ENCODE measurements around the gene NAV2. TPM values are rescaled to one million over a fixed set of nuclear protein-coding genes. Genes with fewer than 3 reads are reported as not detected.
A peak's percentile ranks its signal among the peaks of the same experiment; 100 is the strongest.

NAV2 gene
- polyA plus RNA-seq, 2 donors: 4.3 to 9.7 TPM

DNA sequence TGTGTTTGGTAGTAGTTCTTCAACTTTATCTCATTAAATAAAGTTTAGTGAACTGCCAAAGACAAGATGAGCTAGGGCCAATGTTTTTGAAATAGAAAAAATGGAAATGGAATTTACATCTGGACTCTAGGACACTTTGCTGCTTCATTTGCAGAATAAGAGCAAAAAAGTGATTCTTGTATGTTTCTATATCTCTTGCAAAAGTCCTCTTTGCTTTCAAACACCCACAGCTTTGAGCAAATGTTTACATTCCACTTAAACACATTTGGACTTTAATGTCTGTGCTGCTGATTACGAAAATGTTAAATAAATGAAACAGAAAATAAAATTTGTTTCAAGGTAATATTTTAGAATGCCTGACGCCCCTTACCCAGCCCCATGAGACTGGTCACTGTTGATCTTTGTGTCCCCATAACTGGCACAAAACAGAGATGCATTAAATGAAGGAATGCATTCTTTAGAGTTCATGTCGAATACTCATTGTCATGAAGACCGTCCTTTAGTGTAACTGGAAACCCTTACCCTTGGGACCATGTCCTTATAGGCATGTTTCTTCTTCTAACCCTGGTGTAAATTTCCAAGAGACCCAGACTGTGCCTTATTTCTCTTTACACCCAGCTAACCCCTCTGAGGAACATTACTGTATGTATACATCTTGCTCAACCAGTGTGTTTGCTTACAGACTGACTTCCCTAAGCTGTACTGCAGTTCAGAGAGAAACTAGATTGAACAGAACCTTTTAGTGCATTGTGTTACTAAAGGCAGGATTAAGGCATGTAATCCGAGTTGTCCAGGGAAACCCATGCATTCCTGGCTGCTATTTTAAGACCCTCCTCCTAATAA is 199.7 kb downstream of the NAV2 start:
- peaks cover 0 to 1% of the 10 kb centered on the region in 2 donors for H3K9me3 ChIP-seq (ENCODE audit: control insufficient read depth in 2 of 2, insufficient read depth in 1 of 2, low read depth in 1 of 2, low read length in 1 of 2)
- H3K27me3 ChIP-seq (ENCODE audit: control insufficient read depth in 1 of 2, insufficient read depth in 2 of 2, low read length in 2 of 2): no peaks in the 10 kb centered on the region
- no peak overlapping the region for H3K27ac ChIP-seq (ENCODE audit: low read depth in 2 of 2, low read length in 1 of 2)
- no peaks in the 10 kb centered on the region for H3K36me3 ChIP-seq (ENCODE audit: control insufficient read depth in 2 of 2, insufficient read depth in 2 of 2, low read length in 1 of 2)
- 62 to 66% methylated on average over 5 of the region's 5 CpGs for WGBS, 2 donors
- H3K4me3 ChIP-seq (ENCODE audit: low read depth in 1 of 2, low read length in 2 of 2): no peak overlapping the region
- no peaks in the 10 kb centered on the region for H3K4me1 ChIP-seq (ENCODE audit: control insufficient read depth in 2 of 2, insufficient read depth in 2 of 2, low read length in 1 of 2)

DNA sequence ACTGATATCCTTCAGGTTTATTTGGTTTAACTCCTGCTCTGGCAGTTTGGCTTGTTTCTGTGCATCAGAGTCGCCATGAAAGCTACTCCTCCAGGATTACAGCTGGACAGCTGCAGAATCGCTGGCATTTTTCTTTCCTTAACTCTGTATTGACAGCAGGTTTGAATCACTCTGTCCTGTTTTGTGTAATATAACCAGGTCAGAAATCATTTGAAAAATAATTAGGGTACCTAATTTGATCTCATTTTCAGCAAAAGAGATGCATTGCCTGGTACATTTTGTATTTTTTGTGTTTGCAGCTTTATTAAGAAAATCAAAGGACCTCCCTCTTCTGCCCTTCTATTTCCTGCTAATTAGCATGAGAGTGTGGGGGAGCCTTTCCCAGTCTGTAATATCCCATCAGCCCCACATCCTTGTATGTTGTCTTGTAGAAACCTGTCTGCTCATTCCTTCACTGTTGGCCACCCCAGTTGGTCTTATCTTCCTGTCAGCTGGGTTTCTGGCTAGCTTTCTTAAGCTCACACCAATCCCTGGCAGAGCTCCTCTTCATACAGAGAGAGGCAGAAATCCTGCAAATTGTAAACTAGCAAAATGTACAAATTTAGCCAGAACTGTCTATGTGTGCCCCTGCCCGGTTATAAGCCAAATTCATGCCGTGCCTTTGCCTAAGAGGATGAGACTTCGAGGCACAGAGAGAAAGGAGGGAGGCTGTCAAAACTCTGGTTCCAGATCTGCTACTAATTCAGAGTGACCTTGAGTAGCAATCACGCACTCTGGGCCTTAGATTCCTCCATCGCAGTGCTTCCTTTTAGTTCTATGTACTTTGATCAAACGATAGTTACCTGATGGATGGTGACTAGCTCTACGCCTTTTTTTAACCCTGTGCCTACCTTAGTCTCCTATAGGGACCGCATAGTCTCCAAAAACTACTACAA is 200.6 kb downstream of the NAV2 start:
- 58 to 64% methylated on average over 10 of the region's 10 CpGs for WGBS, 2 donors
- Histone ChIP-seq H3K27ac (ENCODE audit: low read depth in 2 of 2, low read length in 1 of 2) (no peak overlapping the region), H3K4me1 (ENCODE audit: control insufficient read depth in 2 of 2, insufficient read depth in 2 of 2, low read length in 1 of 2) (no peaks in the 10 kb centered on the region)

DNA sequence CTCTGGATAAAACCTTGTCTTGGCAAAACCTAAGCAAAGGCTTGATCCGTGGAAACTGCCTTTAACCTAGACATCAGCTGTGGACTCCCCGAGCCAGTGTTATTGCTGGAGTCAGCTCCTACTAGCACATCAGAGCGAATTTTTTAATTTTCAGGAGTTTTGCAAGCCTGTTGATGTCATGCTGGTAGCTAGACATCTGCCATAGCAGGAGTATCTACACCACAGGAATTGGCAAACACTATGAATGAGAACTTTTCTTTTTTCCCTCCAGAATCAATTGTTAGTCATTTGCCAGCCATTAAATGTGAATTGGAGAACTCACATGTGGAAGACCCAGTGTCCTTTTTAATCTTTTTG is 201.2 kb downstream of the NAV2 start:
- no peaks in the 10 kb centered on the region for H3K27me3 ChIP-seq (ENCODE audit: control insufficient read depth in 1 of 2, insufficient read depth in 2 of 2, low read length in 2 of 2)
- H3K27ac ChIP-seq (ENCODE audit: low read depth in 2 of 2, low read length in 1 of 2): no peak overlapping the region
- WGBS, 2 donors: 86 to 87% methylated on average over 3 of the region's 3 CpGs
- H3K4me1 ChIP-seq (ENCODE audit: control insufficient read depth in 2 of 2, insufficient read depth in 2 of 2, low read length in 1 of 2): no peaks in the 10 kb centered on the region
- peaks cover 0 to 1% of the 10 kb centered on the region in 2 donors for H3K9me3 ChIP-seq (ENCODE audit: control insufficient read depth in 2 of 2, insufficient read depth in 1 of 2, low read depth in 1 of 2, low read length in 1 of 2)
- H3K4me3 ChIP-seq (ENCODE audit: low read depth in 1 of 2, low read length in 2 of 2): no peak overlapping the region
- no peaks in the 10 kb centered on the region for H3K36me3 ChIP-seq (ENCODE audit: control insufficient read depth in 2 of 2, insufficient read depth in 2 of 2, low read length in 1 of 2)

More for the DNA sequence above, 200.6 kb downstream of the NAV2 start:
- Histone ChIP-seq H3K9me3 (ENCODE audit: control insufficient read depth in 2 of 2, insufficient read depth in 1 of 2, low read depth in 1 of 2, low read length in 1 of 2) (peaks cover 0 to 1% of the 10 kb centered on the region in 2 donors), H3K27me3 (ENCODE audit: control insufficient read depth in 1 of 2, insufficient read depth in 2 of 2, low read length in 2 of 2) (no peaks in the 10 kb centered on the region), H3K36me3 (ENCODE audit: control insufficient read depth in 2 of 2, insufficient read depth in 2 of 2, low read length in 1 of 2) (no peaks in the 10 kb centered on the region), H3K4me3 (ENCODE audit: low read depth in 1 of 2, low read length in 2 of 2) (no peak overlapping the region)

DNA sequence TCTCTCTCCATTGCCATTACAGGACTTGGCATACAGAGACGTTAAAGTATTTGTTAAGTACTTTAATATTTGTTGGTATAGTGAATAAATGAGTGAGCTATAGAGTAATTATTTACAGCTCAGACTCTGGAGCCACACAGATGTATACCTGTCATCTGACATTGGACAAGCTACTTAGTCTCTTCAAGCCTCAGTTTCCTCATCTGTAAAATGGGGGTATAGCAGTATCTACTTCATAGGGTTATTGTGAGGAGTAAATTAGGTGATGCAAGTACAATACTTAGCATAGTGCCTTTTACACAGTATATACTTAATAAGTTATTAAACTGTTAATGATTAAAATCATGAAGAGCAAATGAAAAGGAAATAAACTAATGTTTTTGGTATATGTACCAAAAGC is 203.2 kb downstream of the NAV2 start:
- no peak overlapping the region for H3K27ac ChIP-seq (ENCODE audit: low read depth in 2 of 2, low read length in 1 of 2)
- H3K27me3 ChIP-seq (ENCODE audit: control insufficient read depth in 1 of 2, insufficient read depth in 2 of 2, low read length in 2 of 2): no peaks in the 10 kb centered on the region
- 87 to 91% methylated on average over 1 of the region's 1 CpG for WGBS, 2 donors
- peaks cover 0 to 2% of the 10 kb centered on the region in 2 donors for H3K4me1 ChIP-seq (ENCODE audit: control insufficient read depth in 2 of 2, insufficient read depth in 2 of 2, low read length in 1 of 2)
- no peak overlapping the region for H3K4me3 ChIP-seq (ENCODE audit: low read depth in 1 of 2, low read length in 2 of 2)
- peaks cover 0 to 1% of the 10 kb centered on the region in 2 donors for H3K9me3 ChIP-seq (ENCODE audit: control insufficient read depth in 2 of 2, insufficient read depth in 1 of 2, low read depth in 1 of 2, low read length in 1 of 2)
- no peaks in the 10 kb centered on the region for H3K36me3 ChIP-seq (ENCODE audit: control insufficient read depth in 2 of 2, insufficient read depth in 2 of 2, low read length in 1 of 2)

DNA sequence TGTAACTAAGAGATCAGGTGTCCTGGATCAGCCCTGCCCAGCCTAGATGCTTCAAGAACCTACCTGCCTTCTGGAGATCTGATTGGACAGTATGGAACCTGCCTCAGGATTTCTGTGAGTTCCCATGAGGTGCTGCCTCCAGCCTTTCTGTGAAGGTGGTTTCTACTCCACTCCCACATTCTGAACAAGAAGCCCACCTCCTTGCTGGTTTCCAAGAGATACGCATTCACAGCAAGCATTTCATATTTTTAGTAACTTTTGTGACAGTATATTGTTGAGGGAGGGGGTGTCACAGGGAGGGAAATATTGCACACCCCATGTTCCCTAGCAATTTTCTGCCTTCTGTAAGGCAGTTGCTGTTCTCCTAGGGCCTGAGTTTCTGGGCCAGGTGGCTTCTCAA is 204.4 kb downstream of the NAV2 start:
- peaks cover 0 to 1% of the 10 kb centered on the region in 2 donors for H3K9me3 ChIP-seq (ENCODE audit: control insufficient read depth in 2 of 2, insufficient read depth in 1 of 2, low read depth in 1 of 2, low read length in 1 of 2)
- no peak overlapping the region for H3K27ac ChIP-seq (ENCODE audit: low read depth in 2 of 2, low read length in 1 of 2)
- H3K4me3 ChIP-seq (ENCODE audit: low read depth in 1 of 2, low read length in 2 of 2): no peak overlapping the region
- peaks cover 0 to 2% of the 10 kb centered on the region in 2 donors for H3K4me1 ChIP-seq (ENCODE audit: control insufficient read depth in 2 of 2, insufficient read depth in 2 of 2, low read length in 1 of 2)
- no peaks in the 10 kb centered on the region for H3K36me3 ChIP-seq (ENCODE audit: control insufficient read depth in 2 of 2, insufficient read depth in 2 of 2, low read length in 1 of 2)
- 91 to 99% methylated on average over 1 of the region's 1 CpG for WGBS, 2 donors
- no peaks in the 10 kb centered on the region for H3K27me3 ChIP-seq (ENCODE audit: control insufficient read depth in 1 of 2, insufficient read depth in 2 of 2, low read length in 2 of 2)

DNA sequence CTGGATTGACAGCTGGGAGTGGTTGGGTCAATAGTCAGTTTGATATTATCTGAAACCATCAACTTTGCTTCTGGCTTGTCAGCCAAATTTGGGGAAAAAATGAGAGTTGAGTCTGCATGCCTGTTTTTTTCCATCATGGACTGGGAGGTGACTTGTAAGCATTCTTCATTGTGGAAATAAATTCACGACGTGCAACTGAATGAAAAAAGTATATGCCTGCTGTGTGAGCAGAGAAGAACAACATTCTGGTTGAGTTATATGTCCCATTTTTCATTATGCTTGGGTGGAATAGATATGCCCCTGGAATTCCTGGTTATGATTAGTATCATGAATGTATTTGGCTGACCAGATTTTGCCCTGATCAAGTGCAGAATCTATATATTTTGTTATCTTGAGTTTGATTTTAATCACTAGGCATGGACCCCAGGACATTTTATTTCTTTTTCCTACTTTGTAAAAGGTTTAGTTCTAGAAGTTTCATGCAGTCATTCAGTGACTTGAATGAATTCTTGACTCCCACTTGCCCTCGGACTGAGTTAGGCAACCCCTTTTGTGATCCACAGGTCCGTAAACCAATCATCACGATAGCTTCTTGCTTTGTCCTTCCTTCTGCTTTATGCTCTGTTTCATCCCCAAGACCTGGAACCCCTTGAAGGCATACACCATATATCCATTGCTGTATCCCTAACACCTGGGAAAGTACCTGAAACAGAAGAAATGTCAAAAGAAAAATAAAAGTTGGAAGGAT is 205.8 kb downstream of the NAV2 start:
- H3K27ac ChIP-seq (ENCODE audit: low read depth in 2 of 2, low read length in 1 of 2): peak overlapping the region; percentile 31 to 53

DNA sequence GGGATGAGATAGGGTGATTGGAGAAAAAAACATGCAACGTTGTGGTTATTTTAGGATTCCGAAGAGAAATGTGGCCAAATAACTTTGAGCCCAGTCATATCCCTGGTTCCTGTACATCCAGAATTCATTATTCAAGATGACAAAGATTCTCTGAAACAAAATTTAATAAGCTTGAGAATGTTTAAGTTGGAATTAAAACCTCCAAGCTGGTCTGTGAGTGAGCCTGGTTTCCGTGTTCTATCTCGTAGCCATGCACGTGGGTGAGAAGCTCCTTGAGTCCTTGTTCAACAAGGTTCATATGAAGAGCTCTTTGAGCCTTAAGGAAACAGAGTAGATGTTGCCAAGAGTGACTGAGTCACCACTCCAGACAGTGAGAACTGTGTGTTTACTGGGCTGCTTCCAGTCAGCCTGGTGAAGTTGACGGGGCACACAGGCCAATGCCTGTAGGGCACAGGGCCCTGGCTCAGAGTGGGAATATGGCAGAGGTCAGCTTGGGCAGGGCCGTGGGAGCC is 206.5 kb downstream of the NAV2 start:
- H3K4me1 ChIP-seq (ENCODE audit: control insufficient read depth in 2 of 2, insufficient read depth in 2 of 2, low read length in 1 of 2): peaks cover 0 to 2% of the 10 kb centered on the region in 2 donors
- no peak overlapping the region for H3K4me3 ChIP-seq (ENCODE audit: low read depth in 1 of 2, low read length in 2 of 2)
- peaks cover 0 to 1% of the 10 kb centered on the region in 2 donors for H3K9me3 ChIP-seq (ENCODE audit: control insufficient read depth in 2 of 2, insufficient read depth in 1 of 2, low read depth in 1 of 2, low read length in 1 of 2)
- 30 to 45% methylated on average over 7 of the region's 7 CpGs for WGBS, 2 donors
- H3K27ac ChIP-seq (ENCODE audit: low read depth in 2 of 2, low read length in 1 of 2): peak overlapping the region; percentile 53 to 59
- H3K27me3 ChIP-seq (ENCODE audit: control insufficient read depth in 1 of 2, insufficient read depth in 2 of 2, low read length in 2 of 2): no peaks in the 10 kb centered on the region
- H3K36me3 ChIP-seq (ENCODE audit: control insufficient read depth in 2 of 2, insufficient read depth in 2 of 2, low read length in 1 of 2): no peaks in the 10 kb centered on the region

More for the DNA sequence above, 205.8 kb downstream of the NAV2 start:
- Histone ChIP-seq H3K36me3 (ENCODE audit: control insufficient read depth in 2 of 2, insufficient read depth in 2 of 2, low read length in 1 of 2) (no peaks in the 10 kb centered on the region), H3K4me1 (ENCODE audit: control insufficient read depth in 2 of 2, insufficient read depth in 2 of 2, low read length in 1 of 2) (peaks cover 0 to 2% of the 10 kb centered on the region in 2 donors), H3K27me3 (ENCODE audit: control insufficient read depth in 1 of 2, insufficient read depth in 2 of 2, low read length in 2 of 2) (no peaks in the 10 kb centered on the region), H3K4me3 (ENCODE audit: low read depth in 1 of 2, low read length in 2 of 2) (no peak overlapping the region), H3K9me3 (ENCODE audit: control insufficient read depth in 2 of 2, insufficient read depth in 1 of 2, low read depth in 1 of 2, low read length in 1 of 2) (peaks cover 0 to 1% of the 10 kb centered on the region in 2 donors)
- 60 to 77% methylated on average over 5 of the region's 5 CpGs for WGBS, 2 donors

DNA sequence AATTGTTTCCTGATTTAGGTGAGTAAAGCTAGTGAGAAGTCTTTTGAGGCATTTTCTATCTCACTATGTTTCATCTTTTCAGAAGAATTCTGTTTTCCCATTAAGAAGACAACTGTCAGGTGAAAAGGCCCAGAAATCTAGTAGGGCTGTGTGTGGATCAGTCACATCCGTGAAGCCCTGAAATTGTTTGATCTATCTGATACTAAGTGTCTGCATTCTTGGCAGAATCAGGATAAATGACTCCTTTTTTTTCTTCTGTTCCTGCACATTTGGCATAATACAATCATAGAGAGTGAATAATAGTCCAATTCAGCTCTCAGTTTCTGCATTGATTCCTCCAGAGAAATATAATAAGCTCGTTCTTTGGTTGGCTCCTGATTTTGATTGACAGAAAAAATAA is 208.3 kb downstream of the NAV2 start:
- no peaks in the 10 kb centered on the region for H3K27me3 ChIP-seq (ENCODE audit: control insufficient read depth in 1 of 2, insufficient read depth in 2 of 2, low read length in 2 of 2)
- H3K4me1 ChIP-seq (ENCODE audit: control insufficient read depth in 2 of 2, insufficient read depth in 2 of 2, low read length in 1 of 2): peaks cover 0 to 2% of the 10 kb centered on the region in 2 donors
- H3K27ac ChIP-seq (ENCODE audit: low read depth in 2 of 2, low read length in 1 of 2): no peak overlapping the region
- H3K4me3 ChIP-seq (ENCODE audit: low read depth in 1 of 2, low read length in 2 of 2): no peak overlapping the region
- 57 to 62% methylated on average over 2 of the region's 2 CpGs for WGBS, 2 donors
- no peaks in the 10 kb centered on the region for H3K36me3 ChIP-seq (ENCODE audit: control insufficient read depth in 2 of 2, insufficient read depth in 2 of 2, low read length in 1 of 2)
- peaks cover 0 to 1% of the 10 kb centered on the region in 2 donors for H3K9me3 ChIP-seq (ENCODE audit: control insufficient read depth in 2 of 2, insufficient read depth in 1 of 2, low read depth in 1 of 2, low read length in 1 of 2)

Measured in esophagus (tissue), 2 donors.